T-helper 17 cell (primary cell): ENCODE results near the gene PWP2. TPM values are rescaled to one million over a fixed set of nuclear protein-coding genes. Genes with fewer than 3 reads are reported as not detected.
"Not testable (repeated sequence)": the region's sequence is repeated elsewhere in the genome, so short reads cannot be mapped to it uniquely, and the experiment has no call there.

Source experiments
- ATAC-seq: fragments of 150-1000 bp; cut with Tn5 transposase; 2 replicates; pipeline ENCODE4 v1.10.0; 2021; ENCODE audit warnings: mild to moderate bottlenecking, moderate library complexity
- DNase-seq, 3 donors: peaks; one replicate each; pipeline versions ENCODE4 v3.0.0 to v3.0.0-alpha.2; 2020 to 2021
- H3K9me3 ChIP-seq: one replicate; pipeline ENCODE4 v1.7.0; 2013; ENCODE audit warnings: low read length, mild to moderate bottlenecking; ENCODE audit not compliant: control insufficient read depth, poor library complexity, severe bottlenecking
- H3K27ac Mint-ChIP-seq: one replicate; pipeline ENCODE4 v1.8.0; 2022; ENCODE audit warnings: mild to moderate bottlenecking, moderate library complexity, mixed read lengths
- H3K27me3 Mint-ChIP-seq: one replicate; pipeline ENCODE4 v1.8.0; 2022; ENCODE audit warnings: mixed read lengths
- H3K36me3 Mint-ChIP-seq: one replicate; pipeline ENCODE4 v1.8.0; 2022; ENCODE audit warnings: low read depth, mixed read lengths
- H3K4me1 Mint-ChIP-seq: one replicate; pipeline ENCODE4 v1.8.0; 2022; ENCODE audit warnings: mild to moderate bottlenecking, mixed read lengths
- H3K4me3 Mint-ChIP-seq: one replicate; pipeline ENCODE4 v1.8.0; 2022; ENCODE audit warnings: mild to moderate bottlenecking, moderate library complexity, mixed read lengths
- total RNA-seq, 4 donors: library from RNA in 2 of 4; stranded (reverse) in 2 of 4; gene quantifications; one replicate each; pipeline ENCODE4 v1.2.3 and lab custom pipeline; 2022 to 2026

The PWP2 gene
- total RNA-seq, 2 donors from 2014 or later, result 21.9 to 28.7 TPM

- not testable (repeated sequence) for DNase-seq
Measured at GRCh38 chr21:44122131-44122530, 14.9 kb downstream of the PWP2 start.

GRCh38 chr21:44127827-44128226 is 20.6 kb downstream of the PWP2 start:
- not testable (repeated sequence) for H3K36me3 Mint-ChIP-seq, DNase-seq, H3K27me3 Mint-ChIP-seq, H3K27ac Mint-ChIP-seq, H3K9me3 ChIP-seq, H3K4me3 Mint-ChIP-seq, ATAC-seq, H3K4me1 Mint-ChIP-seq

More at GRCh38 chr21:44122131-44122530, 14.9 kb downstream of the PWP2 start:
- H3K4me3 Mint-ChIP-seq, H3K36me3 Mint-ChIP-seq, H3K9me3 ChIP-seq, H3K27me3 Mint-ChIP-seq, H3K4me1 Mint-ChIP-seq, ATAC-seq, H3K27ac Mint-ChIP-seq: not testable (repeated sequence)

GRCh38 chr21:44133715-44134057 is 26.5 kb downstream of the PWP2 start:
- H3K27ac Mint-ChIP-seq, ATAC-seq, H3K9me3 ChIP-seq, H3K4me3 Mint-ChIP-seq, H3K27me3 Mint-ChIP-seq, H3K36me3 Mint-ChIP-seq, DNase-seq, H3K4me1 Mint-ChIP-seq: not testable (repeated sequence)

GRCh38 chr21:44134732-44135131 is 27.5 kb downstream of the PWP2 start:
- not testable (repeated sequence) for H3K4me3 Mint-ChIP-seq, H3K9me3 ChIP-seq, H3K4me1 Mint-ChIP-seq, ATAC-seq, H3K36me3 Mint-ChIP-seq, DNase-seq, H3K27ac Mint-ChIP-seq, H3K27me3 Mint-ChIP-seq

- DNase-seq, result peak in 1 of 3 donors; percentile 40
- not testable (repeated sequence) for H3K4me1 Mint-ChIP-seq, H3K9me3 ChIP-seq, H3K4me3 Mint-ChIP-seq, H3K36me3 Mint-ChIP-seq, H3K27me3 Mint-ChIP-seq, H3K27ac Mint-ChIP-seq
- ATAC-seq, result peak; percentile 70
Measured at GRCh38 chr21:44138039-44138438, 30.8 kb downstream of the PWP2 start.

- H3K36me3 Mint-ChIP-seq, H3K9me3 ChIP-seq, H3K4me1 Mint-ChIP-seq, H3K27me3 Mint-ChIP-seq: not testable (repeated sequence)
- DNase-seq (peak in 1 of 3 donors; percentile 5), ATAC-seq (peak; percentile 41)
- Mint-ChIP-seq H3K4me3 (peak overlapping the region; percentile 49), H3K27ac (peak overlapping the region; percentile 76)
Measured at GRCh38 chr21:44139787-44140551, 32.8 kb downstream of the PWP2 start.

- H3K36me3 Mint-ChIP-seq, ATAC-seq, H3K4me1 Mint-ChIP-seq, H3K9me3 ChIP-seq, H3K4me3 Mint-ChIP-seq, DNase-seq, H3K27ac Mint-ChIP-seq, H3K27me3 Mint-ChIP-seq: not testable (repeated sequence)
Measured at GRCh38 chr21:44140552-44140932, 33.3 kb downstream of the PWP2 start.

- H3K27me3 Mint-ChIP-seq, H3K4me3 Mint-ChIP-seq, H3K36me3 Mint-ChIP-seq, DNase-seq, H3K27ac Mint-ChIP-seq, H3K4me1 Mint-ChIP-seq, ATAC-seq, H3K9me3 ChIP-seq: not testable (repeated sequence)
Measured at GRCh38 chr21:44142470-44142869, 35.3 kb downstream of the PWP2 start.

- ATAC-seq (peak; percentile 76), DNase-seq (peak in 1 of 3 donors; percentile 28)
- not testable (repeated sequence) for H3K27me3 Mint-ChIP-seq, H3K4me3 Mint-ChIP-seq, H3K9me3 ChIP-seq, H3K27ac Mint-ChIP-seq, H3K4me1 Mint-ChIP-seq, H3K36me3 Mint-ChIP-seq
Measured at GRCh38 chr21:44143380-44143779, 36.2 kb downstream of the PWP2 start.

GRCh38 chr21:44143996-44144395 is 36.8 kb downstream of the PWP2 start:
- H3K36me3 Mint-ChIP-seq, DNase-seq, H3K27me3 Mint-ChIP-seq, H3K27ac Mint-ChIP-seq, H3K4me1 Mint-ChIP-seq, H3K9me3 ChIP-seq, H3K4me3 Mint-ChIP-seq: not testable (repeated sequence)
- peak; percentile 9 for ATAC-seq

- not testable (repeated sequence) for H3K4me1 Mint-ChIP-seq, H3K4me3 Mint-ChIP-seq
- ATAC-seq, result peak; percentile 60
Measured at GRCh38 chr21:44144784-44145602, 37.8 kb downstream of the PWP2 start.

GRCh38 chr21:44145616-44146015 is 38.4 kb downstream of the PWP2 start:
- ATAC-seq, result peak; percentile 5

More at GRCh38 chr21:44144784-44145602, 37.8 kb downstream of the PWP2 start:
- not testable (repeated sequence) for H3K27me3 Mint-ChIP-seq, H3K9me3 ChIP-seq, H3K27ac Mint-ChIP-seq, H3K36me3 Mint-ChIP-seq, DNase-seq

GRCh38 chr21:44147108-44147507 is 39.9 kb downstream of the PWP2 start:
- not testable (repeated sequence) for H3K9me3 ChIP-seq, ATAC-seq, H3K27me3 Mint-ChIP-seq, DNase-seq, H3K4me1 Mint-ChIP-seq, H3K4me3 Mint-ChIP-seq, H3K36me3 Mint-ChIP-seq, H3K27ac Mint-ChIP-seq

More at GRCh38 chr21:44145616-44146015, 38.4 kb downstream of the PWP2 start:
- not testable (repeated sequence) for H3K9me3 ChIP-seq, H3K27me3 Mint-ChIP-seq, H3K4me3 Mint-ChIP-seq, H3K36me3 Mint-ChIP-seq, H3K4me1 Mint-ChIP-seq, DNase-seq, H3K27ac Mint-ChIP-seq

- not testable (repeated sequence) for ATAC-seq, H3K27me3 Mint-ChIP-seq, DNase-seq, H3K27ac Mint-ChIP-seq, H3K9me3 ChIP-seq, H3K4me3 Mint-ChIP-seq, H3K4me1 Mint-ChIP-seq, H3K36me3 Mint-ChIP-seq
Measured at GRCh38 chr21:44150255-44150654, 43.1 kb downstream of the PWP2 start.
